Body of pancreas (tissue), 4 donors: Measurements from ENCODE around the gene FLT1. TPM values are rescaled to one million over a fixed set of nuclear protein-coding genes. Genes with fewer than 3 reads are reported as not detected.

Experiments used
- ATAC-seq: fragments of 150-250 bp; one replicate; pipeline ENCODE4 v1.9.1; 2016
- DNase-seq, 4 donors: peaks; one replicate each; pipeline ENCODE4 v3.0.0-alpha.2; 2019
- H3K27ac ChIP-seq, 4 donors: fragments of 200-600 bp; sonication (generic); 1 replicate in 3 of 4; 2 replicates in 1 of 4; pipeline versions ENCODE4 v1.5.1 to v1.6.1; 2016 to 2019; ENCODE audit warnings: mild to moderate bottlenecking in 1 of 4, mixed read lengths in 1 of 4, moderate library complexity in 1 of 4
- H3K27me3 ChIP-seq, 2 donors: fragments of 200-600 bp; sonication (generic); one replicate each; pipeline ENCODE4 v1.6.0; 2016; ENCODE audit warnings: mild to moderate bottlenecking in 1 of 2
- H3K36me3 ChIP-seq, 2 donors: fragments of 200-600 bp; sonication (generic); replicated peaks in 1 of 2; 2 replicates each; pipeline ENCODE4 v1.5.1; 2016; ENCODE audit warnings: low read depth in 2 of 2; ENCODE audit not compliant: insufficient read depth in 1 of 2
- H3K4me1 ChIP-seq: fragments of 200-600 bp; sonication (generic); one replicate; pipeline ENCODE4 v1.6.0; 2016
- H3K4me3 ChIP-seq, 2 donors: fragments of 200-600 bp; sonication (generic); 1 replicate in 1 of 2; 2 replicates in 1 of 2; pipeline ENCODE4 v1.5.1; 2016 to 2019
- H3K9me3 ChIP-seq, 3 donors: fragments of 200-600 bp; sonication (generic); 1 replicate in 2 of 3; 2 replicates in 1 of 3; pipeline ENCODE4 v1.5.1; 2016
- POLR2A ChIP-seq, 3 donors: fragments of 450-650 bp; IDR thresholded peaks; one replicate each; pipeline ENCODE4 v1.6.1; 2016; ENCODE audit warnings: antibody characterized with exemption in 3 of 3, mild to moderate bottlenecking in 2 of 3
- WGBS, 2 donors: methylation state at CpG; one replicate each; pipeline ENCODE4 v1.1.5; 2017; 5-methylcytosine and 5-hydroxymethylcytosine counted together
- intact Hi-C: fragments of 100-400 bp; cut with DNase I; formaldehyde crosslinking; loops from one replicate; pipeline ENCODE4 v1.15.1; 2023
- total RNA-seq, 2 donors: library from RNA; depleted of rRNA; stranded (reverse); fragments of >200 nt; gene quantifications; one replicate each; pipeline ENCODE4 v1.1.0, GENCODE V29; 2016
- TF ChIP-seq, protein P1 (sequence below), 7 experiments: fragments of 450-650 bp in 4 of 7; fragments of 200-600 bp in 3 of 7; sonication (generic) in 3 of 7; IDR thresholded peaks; one replicate each; pipeline ENCODE4 v1.5.1; 2016 to 2019; ENCODE audit warnings: antibody characterized with exemption in 7 of 7

Gene FLT1
- total RNA-seq, 2 donors from 2014 or later = 15.3 to 20.4 TPM

- WGBS, 2 donors = 80 to 82% methylated on average over 6 of the region's 6 CpGs
- TF ChIP-seq, protein P1, sequence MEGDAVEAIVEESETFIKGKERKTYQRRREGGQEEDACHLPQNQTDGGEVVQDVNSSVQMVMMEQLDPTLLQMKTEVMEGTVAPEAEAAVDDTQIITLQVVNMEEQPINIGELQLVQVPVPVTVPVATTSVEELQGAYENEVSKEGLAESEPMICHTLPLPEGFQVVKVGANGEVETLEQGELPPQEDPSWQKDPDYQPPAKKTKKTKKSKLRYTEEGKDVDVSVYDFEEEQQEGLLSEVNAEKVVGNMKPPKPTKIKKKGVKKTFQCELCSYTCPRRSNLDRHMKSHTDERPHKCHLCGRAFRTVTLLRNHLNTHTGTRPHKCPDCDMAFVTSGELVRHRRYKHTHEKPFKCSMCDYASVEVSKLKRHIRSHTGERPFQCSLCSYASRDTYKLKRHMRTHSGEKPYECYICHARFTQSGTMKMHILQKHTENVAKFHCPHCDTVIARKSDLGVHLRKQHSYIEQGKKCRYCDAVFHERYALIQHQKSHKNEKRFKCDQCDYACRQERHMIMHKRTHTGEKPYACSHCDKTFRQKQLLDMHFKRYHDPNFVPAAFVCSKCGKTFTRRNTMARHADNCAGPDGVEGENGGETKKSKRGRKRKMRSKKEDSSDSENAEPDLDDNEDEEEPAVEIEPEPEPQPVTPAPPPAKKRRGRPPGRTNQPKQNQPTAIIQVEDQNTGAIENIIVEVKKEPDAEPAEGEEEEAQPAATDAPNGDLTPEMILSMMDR (IDR thresholded peaks at IDR 0.05) = no peak
- TF ChIP-seq POLR2A (IDR thresholded peaks at IDR 0.05) = no peak
- no peaks in the 10 kb centered on the region for H3K27me3 ChIP-seq
- H3K27ac ChIP-seq = no peak overlapping the region
- H3K4me3 ChIP-seq = no peak overlapping the region
- no peaks in the 10 kb centered on the region for H3K4me1 ChIP-seq
- intact Hi-C loops = loop anchor here (10.0 kb wide), 2 partner anchors 305 to 475 kb away; no protein-coding TSS in a partner anchor
- H3K9me3 ChIP-seq = no peaks in the 10 kb centered on the region
- no peaks in the 10 kb centered on the region for H3K36me3 ChIP-seq
- no peak for DNase-seq
- no peak for ATAC-seq
Observed at GRCh38 chr13:28320209-28320608, 174.7 kb downstream of the FLT1 start.

- 58 to 68% methylated on average over 5 of the region's 5 CpGs for WGBS, 2 donors
- Histone ChIP-seq H3K4me1 (no peaks in the 10 kb centered on the region), H3K4me3 (no peak overlapping the region), H3K36me3 (no peaks in the 10 kb centered on the region), H3K27ac (no peak overlapping the region), H3K27me3 (no peaks in the 10 kb centered on the region), H3K9me3 (no peaks in the 10 kb centered on the region)
- intact Hi-C loops = no loop called here
- no peak for ATAC-seq
- TF ChIP-seq POLR2A (IDR thresholded peaks at IDR 0.05) = no peak
- TF ChIP-seq, protein P1 (IDR thresholded peaks at IDR 0.05) = no peak
- no peak for DNase-seq
Observed at GRCh38 chr13:28319528-28319927, 175.4 kb downstream of the FLT1 start.

GRCh38 chr13:28318496-28318895 lies 176.4 kb downstream of the FLT1 start:
- H3K4me3 ChIP-seq = no peak overlapping the region
- no peak overlapping the region for H3K27ac ChIP-seq
- intact Hi-C loops = no loop called here
- H3K36me3 ChIP-seq = no peaks in the 10 kb centered on the region
- ATAC-seq (no peak), DNase-seq (no peak)
- no peaks in the 10 kb centered on the region for H3K27me3 ChIP-seq
- H3K4me1 ChIP-seq = no peaks in the 10 kb centered on the region
- WGBS, 2 donors = 75 to 89% methylated on average over 6 to 7 of the region's 7 CpGs
- TF ChIP-seq, protein P1 (IDR thresholded peaks at IDR 0.05) = no peak
- TF ChIP-seq POLR2A (IDR thresholded peaks at IDR 0.05) = no peak
- H3K9me3 ChIP-seq = no peaks in the 10 kb centered on the region

- ATAC-seq (no peak), DNase-seq (no peak)
- H3K4me1 ChIP-seq = no peaks in the 10 kb centered on the region
- intact Hi-C loops = no loop called here
- no peaks in the 10 kb centered on the region for H3K27me3 ChIP-seq
- H3K36me3 ChIP-seq = no peaks in the 10 kb centered on the region
- TF ChIP-seq, protein P1 (IDR thresholded peaks at IDR 0.05) = no peak
- TF ChIP-seq POLR2A (IDR thresholded peaks at IDR 0.05) = no peak
- H3K9me3 ChIP-seq = no peaks in the 10 kb centered on the region
- no peak overlapping the region for H3K4me3 ChIP-seq
- 74 to 92% methylated on average over 6 to 7 of the region's 7 CpGs for whole genome bisulfite sequencing, 2 donors
- H3K27ac ChIP-seq = no peak overlapping the region
Observed at GRCh38 chr13:28316836-28317235, 178.1 kb downstream of the FLT1 start.

DNA sequence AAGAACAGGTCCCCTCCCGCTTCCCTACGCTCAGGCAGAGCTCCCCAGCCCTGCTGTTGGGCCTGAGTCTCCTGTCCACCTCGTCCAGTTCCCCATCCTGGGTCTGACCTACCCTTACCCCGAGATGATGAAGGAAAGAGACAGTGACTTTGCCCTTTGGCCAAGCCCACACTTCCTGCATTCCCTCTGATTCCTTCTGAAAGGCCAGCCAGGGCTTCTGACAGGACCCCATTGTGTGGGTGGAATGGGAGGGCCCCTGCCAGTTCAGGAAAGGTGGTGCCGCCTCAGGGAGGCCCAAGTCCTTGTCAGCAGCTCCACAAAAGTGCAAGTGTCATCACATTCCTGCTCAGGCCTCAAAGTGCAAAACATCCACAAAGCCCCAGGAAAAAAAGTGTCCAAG lies 178.8 kb downstream of the FLT1 start:
- TF ChIP-seq, protein P1 (IDR thresholded peaks at IDR 0.05) = no peak
- no peak for TF ChIP-seq POLR2A (IDR thresholded peaks at IDR 0.05)
- no peaks in the 10 kb centered on the region for H3K27me3 ChIP-seq
- no peak for ATAC-seq

More for the DNA sequence above, 178.8 kb downstream of the FLT1 start:
- Histone ChIP-seq H3K4me1 (no peaks in the 10 kb centered on the region), H3K27ac (no peak overlapping the region), H3K36me3 (no peaks in the 10 kb centered on the region), H3K4me3 (no peak overlapping the region), H3K9me3 (no peaks in the 10 kb centered on the region)
- 44 to 51% methylated on average over 5 of the region's 5 CpGs for WGBS, 2 donors
- intact Hi-C loops = no loop called here
- no peak for DNase-seq
